8988T (cell line): ENCODE results near the gene KLF16.
"Not testable (repeated sequence)": the region's sequence is repeated elsewhere in the genome, so short reads cannot be mapped to it uniquely, and the experiment has no call there.

ENCODE experiments used
- DNase-seq: peaks from one replicate; pipeline ENCODE4 v3.0.0; 2011

Gene KLF16

DNA sequence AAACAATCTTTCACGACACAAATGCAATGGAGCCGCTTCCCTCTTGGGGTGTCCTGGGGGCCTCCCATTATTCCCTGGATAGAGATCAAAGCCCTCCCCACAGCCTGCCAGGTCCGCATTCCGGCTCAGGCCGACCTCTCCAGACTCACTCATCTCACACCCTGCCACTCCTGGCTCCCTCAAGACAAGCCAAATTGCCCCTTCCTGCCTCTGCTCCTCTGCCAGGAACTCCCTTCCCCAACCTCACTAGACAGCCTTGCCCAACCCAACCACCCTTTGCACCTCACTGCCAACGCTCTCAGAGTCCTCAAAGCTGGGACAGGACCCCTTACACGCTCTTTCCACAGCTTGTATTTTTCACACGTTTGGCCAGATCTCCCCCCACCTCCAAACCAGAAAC is 20.4 kb upstream of the KLF16 start:
- peak; percentile 6 for DNase-seq

DNA sequence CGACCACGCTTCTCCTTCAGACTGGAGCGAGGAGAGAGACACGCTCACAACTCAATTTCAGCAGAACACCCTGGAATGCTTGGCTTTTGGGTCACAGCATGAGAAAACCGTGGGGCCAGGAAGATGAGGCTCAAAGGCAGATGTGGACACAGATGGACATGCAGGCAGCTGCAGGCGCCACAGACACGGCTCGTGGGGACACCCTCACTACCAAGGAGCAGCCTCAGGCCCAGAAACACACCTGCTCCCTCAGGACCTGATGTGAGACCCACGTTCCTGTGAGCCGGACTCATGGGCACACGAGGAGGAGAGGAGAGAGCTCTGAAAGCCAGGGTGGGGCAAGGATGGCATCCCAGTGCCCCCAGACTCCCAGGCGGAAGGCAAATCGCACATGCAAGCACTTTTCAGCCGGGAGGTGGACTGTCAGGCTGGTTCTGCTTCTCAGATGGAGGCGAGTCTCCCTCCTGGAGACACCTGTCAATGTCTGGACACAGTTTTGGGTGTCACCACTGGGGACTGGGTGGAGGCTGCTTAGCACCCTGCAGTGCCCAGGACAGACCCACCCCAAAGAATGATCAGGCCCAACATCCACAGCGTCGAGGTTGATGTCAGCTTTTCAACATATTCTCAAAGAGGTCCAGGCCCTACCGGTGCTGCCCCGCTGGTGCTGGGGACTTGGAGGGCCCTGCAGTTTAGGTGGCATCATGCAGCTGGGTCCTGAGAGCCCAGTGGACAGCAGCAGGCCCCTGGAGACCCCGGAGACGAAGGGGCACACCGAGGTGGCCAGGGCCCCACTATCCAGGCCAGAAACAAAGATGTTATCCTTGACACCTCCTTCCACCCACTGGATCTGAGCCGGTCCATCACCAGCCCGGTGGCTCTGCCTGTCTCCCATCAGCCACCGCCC is 19.7 kb upstream of the KLF16 start:
- peak; percentile 20 for DNase-seq

GRCh38 chr19:1882089-1882785 is 18.9 kb upstream of the KLF16 start:
- DNase-seq = peak; percentile 15

DNA sequence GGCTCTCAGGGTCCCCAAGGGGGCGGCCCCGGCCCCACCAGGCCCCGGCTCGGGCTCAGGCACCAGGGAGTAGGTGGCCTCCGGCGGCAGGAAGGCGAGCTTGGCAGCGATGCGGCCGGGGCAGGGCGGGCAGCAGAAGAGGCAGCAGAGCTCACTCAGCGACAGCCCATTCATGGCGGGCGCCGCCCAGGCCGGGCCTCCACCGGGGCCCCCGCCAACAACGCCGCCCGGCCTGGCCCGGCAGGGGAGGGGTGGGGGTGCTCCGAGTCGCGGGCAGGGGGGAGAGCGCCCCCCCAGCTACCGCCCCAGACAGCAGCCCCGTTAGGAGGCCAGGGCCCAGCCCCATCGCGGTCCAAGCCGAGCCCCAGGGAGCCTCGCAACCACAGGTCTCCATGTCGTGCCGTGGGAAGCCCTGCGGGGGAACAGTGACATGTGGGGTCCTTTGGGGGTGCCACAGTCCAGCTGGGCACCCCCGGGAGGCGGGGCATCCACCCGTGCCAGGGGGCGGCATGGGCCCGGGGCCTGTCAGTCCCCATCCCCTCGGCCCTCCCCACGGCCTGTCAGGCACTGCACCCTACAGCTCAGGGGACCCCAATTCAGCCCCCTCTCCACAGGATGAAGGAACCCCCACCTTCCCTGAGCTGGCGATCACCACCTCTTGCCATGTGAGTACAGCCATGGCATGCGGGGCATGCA is 18.2 kb upstream of the KLF16 start:
- not testable (repeated sequence) for DNase-seq

DNA sequence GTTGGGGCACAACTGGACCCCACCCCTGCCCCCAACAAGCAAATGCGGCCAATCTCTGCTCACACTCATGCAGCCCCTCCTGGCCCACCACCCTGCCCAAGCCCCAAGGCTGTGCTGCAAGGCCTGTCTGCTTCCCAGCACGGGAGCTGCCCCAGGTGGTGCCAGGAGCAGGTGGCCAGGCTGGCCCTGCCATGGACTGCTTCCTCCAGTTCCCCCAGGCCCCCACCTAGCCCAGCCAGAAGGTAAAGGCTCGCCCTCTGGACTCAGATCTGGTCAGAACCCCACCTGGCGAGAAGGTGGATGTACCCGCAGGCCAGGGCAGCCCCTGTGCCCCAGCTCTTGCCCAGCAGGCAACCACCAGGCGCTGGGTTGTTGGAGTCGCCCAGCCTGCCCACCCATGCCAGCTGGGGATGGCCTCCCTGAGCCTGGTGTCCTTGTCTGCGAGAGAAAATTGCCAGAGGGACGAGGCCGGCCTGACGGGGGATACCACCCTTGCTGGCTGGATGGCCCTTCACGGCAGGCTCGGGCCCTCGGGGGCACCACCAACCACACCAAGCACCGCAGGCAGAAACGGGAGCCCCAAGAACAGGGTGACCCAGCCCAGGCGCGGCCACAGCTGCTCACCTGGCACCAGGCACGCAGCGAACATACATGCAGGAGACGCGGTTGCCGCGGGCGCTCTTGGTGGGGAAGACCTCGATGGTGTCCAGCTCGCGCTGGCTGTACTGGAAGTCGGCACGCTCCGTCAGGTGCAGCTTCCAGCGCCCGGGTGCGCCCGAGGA is 17.4 kb upstream of the KLF16 start:
- DNase-seq = peak; percentile 7

- DNase-seq = not testable (repeated sequence)
Observed at GRCh38 chr19:1879982-1880381, 16.6 kb upstream of the KLF16 start.

GRCh38 chr19:1878583-1878982 is 15.2 kb upstream of the KLF16 start:
- DNase-seq = not testable (repeated sequence)

DNA sequence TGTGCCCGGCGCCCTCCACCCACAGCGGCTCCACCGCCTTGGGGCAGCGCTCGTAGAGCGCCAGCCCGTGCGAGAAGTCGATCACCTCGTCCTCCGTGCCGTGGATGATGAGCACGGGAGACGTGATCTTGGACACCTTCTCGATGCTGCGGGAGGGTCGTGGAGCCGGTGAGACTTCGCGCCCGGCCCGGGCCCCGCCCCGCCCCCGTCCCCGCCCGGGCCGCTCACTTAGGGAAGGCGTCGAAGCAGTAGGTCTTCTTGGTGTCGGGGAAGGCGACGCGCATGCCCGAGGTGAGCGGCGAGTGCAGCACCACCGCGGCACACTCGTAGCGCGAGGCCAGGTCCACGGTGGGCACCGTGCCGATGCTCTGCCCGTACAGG is 13.9 kb upstream of the KLF16 start:
- DNase-seq = not testable (repeated sequence)

- not testable (repeated sequence) for DNase-seq
Observed at GRCh38 chr19:1876496-1877279, 13.3 kb upstream of the KLF16 start.

GRCh38 chr19:1875646-1876495 is 12.5 kb upstream of the KLF16 start:
- DNase-seq = peak; percentile 84

GRCh38 chr19:1875265-1875645 is 11.9 kb upstream of the KLF16 start:
- DNase-seq = not testable (repeated sequence)

DNA sequence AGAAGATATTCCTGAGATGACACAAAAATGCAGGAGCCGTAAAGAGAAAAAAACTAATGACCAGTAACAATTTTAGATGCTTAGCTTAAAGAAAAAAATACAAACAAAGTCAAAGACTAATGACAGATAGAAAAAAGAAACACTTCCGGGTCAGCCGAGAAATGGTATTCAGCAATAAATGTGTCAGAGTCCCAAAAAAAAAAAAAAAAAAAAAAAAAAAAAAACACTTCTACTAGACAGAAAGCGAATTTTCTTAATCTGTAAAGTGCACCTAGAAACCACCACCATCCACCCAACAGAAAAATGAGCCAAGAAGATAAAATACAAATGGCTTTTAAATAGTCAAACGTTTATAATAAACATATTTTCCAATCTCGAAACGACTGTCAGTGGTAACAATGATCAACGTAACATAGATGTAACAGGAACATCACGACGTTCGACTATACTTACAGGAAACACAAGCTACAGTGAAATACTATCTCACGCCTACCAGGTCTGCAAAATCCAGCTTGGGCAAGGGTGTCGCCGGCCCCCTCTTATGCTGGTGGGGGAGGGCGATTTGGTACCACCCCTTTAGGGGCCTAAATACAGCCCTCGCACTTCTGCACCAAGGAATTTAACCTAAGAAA is 11.3 kb upstream of the KLF16 start:
- no peak for DNase-seq

DNA sequence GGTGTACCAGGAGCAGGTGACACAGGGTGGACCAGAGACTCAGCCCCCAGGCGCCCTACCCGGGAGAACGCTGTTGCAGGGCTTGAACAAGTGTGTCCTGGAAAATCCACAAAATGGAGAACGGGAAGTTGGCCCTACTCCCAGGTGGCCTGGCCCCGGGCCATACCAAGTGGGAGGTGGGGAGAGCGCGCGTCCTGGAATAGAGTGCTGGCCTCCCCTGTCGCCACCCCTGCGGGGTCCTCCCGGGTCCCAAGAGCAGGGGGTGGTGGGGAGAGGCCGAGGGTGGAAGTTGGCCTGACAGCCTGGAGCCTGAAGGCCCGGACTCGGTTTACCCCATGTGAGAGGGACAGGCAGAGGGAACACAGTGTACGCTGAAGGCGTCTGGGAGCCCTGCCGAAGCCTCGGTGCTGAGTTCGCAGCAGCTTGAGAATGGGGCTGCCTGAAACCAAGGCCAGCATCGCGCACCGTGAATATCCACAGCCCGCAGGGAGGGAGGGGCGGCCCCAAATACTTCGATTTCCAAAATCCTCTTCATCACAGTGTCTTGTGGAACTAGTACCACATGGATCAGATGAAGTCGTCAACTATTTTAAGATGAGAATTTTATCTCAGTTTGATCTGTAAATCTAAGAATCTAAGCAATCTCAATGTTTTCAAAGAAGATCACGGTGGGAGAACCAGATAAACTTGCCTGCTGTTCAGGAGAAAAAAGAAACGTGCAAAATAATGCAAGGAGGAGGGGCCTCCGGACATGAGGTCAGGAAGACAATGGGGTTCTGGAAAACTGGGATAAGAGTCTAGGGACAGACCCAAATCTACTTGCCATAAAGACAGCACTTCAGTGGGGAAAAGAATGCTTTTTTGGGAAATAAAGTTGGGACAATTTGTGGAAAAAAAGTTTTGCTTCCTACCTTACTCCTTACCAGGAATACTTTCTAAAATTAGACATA is 10.4 kb upstream of the KLF16 start:
- no peak for DNase-seq

- no peak for DNase-seq
Observed at GRCh38 chr19:1872807-1873523, 9.6 kb upstream of the KLF16 start.

- no peak for DNase-seq
Observed at GRCh38 chr19:1871630-1872029, 8.3 kb upstream of the KLF16 start.

DNA sequence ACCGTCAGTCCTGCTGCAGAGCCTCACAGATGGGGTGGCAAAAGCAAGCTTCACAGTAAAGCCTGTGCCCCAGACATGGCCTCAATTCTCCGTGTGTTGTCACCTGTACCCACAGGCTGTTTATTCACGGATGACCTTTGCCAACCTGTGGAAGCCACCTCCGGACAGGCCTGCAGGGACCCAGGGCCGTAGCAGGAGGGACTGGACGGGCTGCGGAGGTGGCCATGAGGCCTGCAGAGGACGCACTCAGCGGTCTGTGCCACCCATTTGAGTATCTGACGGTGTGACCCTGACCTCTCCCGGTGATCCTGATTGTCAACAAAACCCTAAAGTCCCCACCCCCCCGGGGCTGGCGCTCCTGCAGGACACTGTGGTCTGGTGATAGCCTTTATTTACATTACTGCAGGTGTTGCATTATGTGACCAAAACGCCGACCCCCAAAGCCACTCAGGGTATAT is 7.8 kb upstream of the KLF16 start:
- DNase-seq = no peak

DNA sequence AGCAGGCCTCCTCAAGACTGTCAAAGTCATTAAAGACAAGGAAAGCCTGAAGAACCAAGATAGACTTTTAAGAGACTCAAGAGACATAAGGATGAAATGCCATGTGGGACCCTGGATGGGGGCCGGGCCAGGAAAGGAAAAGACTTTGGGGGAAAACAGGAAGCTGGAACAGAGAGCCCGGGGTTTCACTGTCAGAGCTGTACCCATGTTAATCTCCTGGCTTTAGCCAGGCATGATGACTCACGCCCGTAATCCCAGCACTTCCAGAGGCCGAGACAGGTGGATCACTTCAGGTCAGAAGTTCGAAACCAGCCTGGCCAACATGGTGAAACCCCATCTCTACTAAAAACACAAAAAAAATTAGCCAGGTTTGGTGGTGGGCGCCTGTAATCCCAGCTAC is 5.6 kb upstream of the KLF16 start:
- DNase-seq = no peak

GRCh38 chr19:1867349-1867724 is 4.0 kb upstream of the KLF16 start:
- no peak for DNase-seq
